ENCODE results near the gene CCBE1. TPM values are rescaled to one million over a fixed set of nuclear protein-coding genes. Genes with fewer than 3 reads are reported as not detected.
A peak's percentile ranks its signal among the peaks of the same experiment; 100 is the strongest.

CCBE1 gene
- polyA plus RNA-seq, 1 of the 3 experiments (the other 2 are of a cell fraction): 5.0 TPM

DNA sequence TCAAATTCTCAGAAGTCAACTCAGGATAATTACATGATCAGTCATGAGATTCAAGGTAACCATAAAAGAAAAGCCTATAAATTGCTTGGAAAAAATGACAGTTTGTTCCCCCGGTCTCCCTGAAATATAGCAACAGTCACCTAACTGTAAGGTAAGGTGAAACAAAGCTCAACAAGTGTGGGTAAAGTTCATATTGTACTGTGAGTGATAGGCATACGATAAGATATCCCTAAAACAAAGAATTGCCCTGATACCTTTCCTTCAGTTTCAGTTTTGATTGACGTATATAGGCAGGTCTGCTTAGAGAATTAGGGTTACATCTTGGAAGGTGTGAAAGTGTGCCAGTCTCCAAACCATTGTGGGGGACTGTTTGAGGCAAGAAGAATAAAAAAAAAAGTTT lies 4.0 kb upstream of the CCBE1 start:
- Histone ChIP-seq H3K4me1 (ENCODE audit: control insufficient read depth in 1 of 2, insufficient read depth in 2 of 2, low read depth in 1 of 2, low read length in 1 of 2) (peaks cover 0 to 16% of the 10 kb centered on the region in 2 experiments; a peak in 2 of 4 replicates), H3K4me2 (no peak overlapping the region), H3K9me2 (no peaks in the 10 kb centered on the region), H3K27ac (ENCODE audit: low read depth in 2 of 2, low read length in 1 of 2) (peak overlapping the region in 1 of 2 experiments; percentile 85; a peak in 1 of 4 replicates), H4K20me1 (ENCODE audit: insufficient read depth) (no peaks in the 10 kb centered on the region), H3F3A (replicated peaks; ENCODE audit: insufficient read depth) (peaks cover 9% of the 10 kb centered on the region), H3K79me2 (ENCODE audit: insufficient read depth) (0 out of 2 replicates have a peak, but pooled peaks cover 3% of the 10 kb centered on the region), H3K36me3 (replicated peaks in 1 of 2; ENCODE audit: control insufficient read depth in 1 of 2, insufficient read depth in 2 of 2, low read length in 1 of 2) (no peaks in the 10 kb centered on the region), H3K4me3 (ENCODE audit: low read depth in 2 of 2, low read length in 1 of 2) (no peak overlapping the region), H3K9ac (no peak overlapping the region), H3K9me3 (no peaks in the 10 kb centered on the region), H3K27me3 (ENCODE audit: insufficient read depth) (no peaks in the 10 kb centered on the region), H2AFZ (ENCODE audit: low read depth) (no peak overlapping the region)
- 92% methylated on average over 3 of the region's 3 CpGs for WGBS (ENCODE audit: low lambda C conversion rate)
- ChIA-PET POLR2A (interaction anchor here (1.2 kb wide), 1 partner anchor 125 kb away, joined by 4 read pairs; no protein-coding TSS in a partner anchor), CTCF (interaction anchor here (1.0 to 2.0 kb wide), 3 partner anchors 11 to 242 kb away, joined by 3 to 7 read pairs (median 3); no protein-coding TSS in a partner anchor)
- DNase-seq: no peak
- TF ChIP-seq FOXJ3 (CRISPR knock-in tag; IDR thresholded peaks at IDR 0.05): no peak
- no peak for TF ChIP-seq ELF1 (IDR thresholded peaks at IDR 0.05)
- TF ChIP-seq, protein P1, sequence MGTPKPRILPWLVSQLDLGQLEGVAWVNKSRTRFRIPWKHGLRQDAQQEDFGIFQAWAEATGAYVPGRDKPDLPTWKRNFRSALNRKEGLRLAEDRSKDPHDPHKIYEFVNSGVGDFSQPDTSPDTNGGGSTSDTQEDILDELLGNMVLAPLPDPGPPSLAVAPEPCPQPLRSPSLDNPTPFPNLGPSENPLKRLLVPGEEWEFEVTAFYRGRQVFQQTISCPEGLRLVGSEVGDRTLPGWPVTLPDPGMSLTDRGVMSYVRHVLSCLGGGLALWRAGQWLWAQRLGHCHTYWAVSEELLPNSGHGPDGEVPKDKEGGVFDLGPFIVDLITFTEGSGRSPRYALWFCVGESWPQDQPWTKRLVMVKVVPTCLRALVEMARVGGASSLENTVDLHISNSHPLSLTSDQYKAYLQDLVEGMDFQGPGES (IDR thresholded peaks at IDR 0.05; ENCODE audit: low read depth, low read length): no peak
- TF ChIP-seq, protein P2, sequence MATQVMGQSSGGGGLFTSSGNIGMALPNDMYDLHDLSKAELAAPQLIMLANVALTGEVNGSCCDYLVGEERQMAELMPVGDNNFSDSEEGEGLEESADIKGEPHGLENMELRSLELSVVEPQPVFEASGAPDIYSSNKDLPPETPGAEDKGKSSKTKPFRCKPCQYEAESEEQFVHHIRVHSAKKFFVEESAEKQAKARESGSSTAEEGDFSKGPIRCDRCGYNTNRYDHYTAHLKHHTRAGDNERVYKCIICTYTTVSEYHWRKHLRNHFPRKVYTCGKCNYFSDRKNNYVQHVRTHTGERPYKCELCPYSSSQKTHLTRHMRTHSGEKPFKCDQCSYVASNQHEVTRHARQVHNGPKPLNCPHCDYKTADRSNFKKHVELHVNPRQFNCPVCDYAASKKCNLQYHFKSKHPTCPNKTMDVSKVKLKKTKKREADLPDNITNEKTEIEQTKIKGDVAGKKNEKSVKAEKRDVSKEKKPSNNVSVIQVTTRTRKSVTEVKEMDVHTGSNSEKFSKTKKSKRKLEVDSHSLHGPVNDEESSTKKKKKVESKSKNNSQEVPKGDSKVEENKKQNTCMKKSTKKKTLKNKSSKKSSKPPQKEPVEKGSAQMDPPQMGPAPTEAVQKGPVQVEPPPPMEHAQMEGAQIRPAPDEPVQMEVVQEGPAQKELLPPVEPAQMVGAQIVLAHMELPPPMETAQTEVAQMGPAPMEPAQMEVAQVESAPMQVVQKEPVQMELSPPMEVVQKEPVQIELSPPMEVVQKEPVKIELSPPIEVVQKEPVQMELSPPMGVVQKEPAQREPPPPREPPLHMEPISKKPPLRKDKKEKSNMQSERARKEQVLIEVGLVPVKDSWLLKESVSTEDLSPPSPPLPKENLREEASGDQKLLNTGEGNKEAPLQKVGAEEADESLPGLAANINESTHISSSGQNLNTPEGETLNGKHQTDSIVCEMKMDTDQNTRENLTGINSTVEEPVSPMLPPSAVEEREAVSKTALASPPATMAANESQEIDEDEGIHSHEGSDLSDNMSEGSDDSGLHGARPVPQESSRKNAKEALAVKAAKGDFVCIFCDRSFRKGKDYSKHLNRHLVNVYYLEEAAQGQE (IDR thresholded peaks at IDR 0.05; ENCODE audit: low read depth, low read length): no peak
- TF ChIP-seq FOXM1 (IDR thresholded peaks at IDR 0.05; ENCODE audit: low read depth): no peak
- TF ChIP-seq, protein P3, sequence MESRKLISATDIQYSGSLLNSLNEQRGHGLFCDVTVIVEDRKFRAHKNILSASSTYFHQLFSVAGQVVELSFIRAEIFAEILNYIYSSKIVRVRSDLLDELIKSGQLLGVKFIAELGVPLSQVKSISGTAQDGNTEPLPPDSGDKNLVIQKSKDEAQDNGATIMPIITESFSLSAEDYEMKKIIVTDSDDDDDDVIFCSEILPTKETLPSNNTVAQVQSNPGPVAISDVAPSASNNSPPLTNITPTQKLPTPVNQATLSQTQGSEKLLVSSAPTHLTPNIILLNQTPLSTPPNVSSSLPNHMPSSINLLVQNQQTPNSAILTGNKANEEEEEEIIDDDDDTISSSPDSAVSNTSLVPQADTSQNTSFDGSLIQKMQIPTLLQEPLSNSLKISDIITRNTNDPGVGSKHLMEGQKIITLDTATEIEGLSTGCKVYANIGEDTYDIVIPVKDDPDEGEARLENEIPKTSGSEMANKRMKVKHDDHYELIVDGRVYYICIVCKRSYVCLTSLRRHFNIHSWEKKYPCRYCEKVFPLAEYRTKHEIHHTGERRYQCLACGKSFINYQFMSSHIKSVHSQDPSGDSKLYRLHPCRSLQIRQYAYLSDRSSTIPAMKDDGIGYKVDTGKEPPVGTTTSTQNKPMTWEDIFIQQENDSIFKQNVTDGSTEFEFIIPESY (IDR thresholded peaks at IDR 0.05; ENCODE audit: borderline replicate concordance, low read depth): no peak
- no peak for TF ChIP-seq GATA2 (CRISPR knock-in tag; IDR thresholded peaks at IDR 0.05)
- TF ChIP-seq RAD21 (IDR thresholded peaks at IDR 0.05; ENCODE audit: low read length): no peak
- TF ChIP-seq CHD2 (IDR thresholded peaks at IDR 0.05; ENCODE audit: low read length, partially characterized antibody): no peak
- TF ChIP-seq SIN3A (IDR thresholded peaks at IDR 0.05; ENCODE audit: borderline replicate concordance, low read depth, low read length): no peak
- TF ChIP-seq YY1 (IDR thresholded peaks at IDR 0.05; ENCODE audit: low read depth): no peak
- TF ChIP-seq TAF1 (IDR thresholded peaks at IDR 0.05; ENCODE audit: borderline replicate concordance, low read depth, low read length): no peak
- TF ChIP-seq JUND (IDR thresholded peaks at IDR 0.05): no peak
- TF ChIP-seq, protein P4, sequence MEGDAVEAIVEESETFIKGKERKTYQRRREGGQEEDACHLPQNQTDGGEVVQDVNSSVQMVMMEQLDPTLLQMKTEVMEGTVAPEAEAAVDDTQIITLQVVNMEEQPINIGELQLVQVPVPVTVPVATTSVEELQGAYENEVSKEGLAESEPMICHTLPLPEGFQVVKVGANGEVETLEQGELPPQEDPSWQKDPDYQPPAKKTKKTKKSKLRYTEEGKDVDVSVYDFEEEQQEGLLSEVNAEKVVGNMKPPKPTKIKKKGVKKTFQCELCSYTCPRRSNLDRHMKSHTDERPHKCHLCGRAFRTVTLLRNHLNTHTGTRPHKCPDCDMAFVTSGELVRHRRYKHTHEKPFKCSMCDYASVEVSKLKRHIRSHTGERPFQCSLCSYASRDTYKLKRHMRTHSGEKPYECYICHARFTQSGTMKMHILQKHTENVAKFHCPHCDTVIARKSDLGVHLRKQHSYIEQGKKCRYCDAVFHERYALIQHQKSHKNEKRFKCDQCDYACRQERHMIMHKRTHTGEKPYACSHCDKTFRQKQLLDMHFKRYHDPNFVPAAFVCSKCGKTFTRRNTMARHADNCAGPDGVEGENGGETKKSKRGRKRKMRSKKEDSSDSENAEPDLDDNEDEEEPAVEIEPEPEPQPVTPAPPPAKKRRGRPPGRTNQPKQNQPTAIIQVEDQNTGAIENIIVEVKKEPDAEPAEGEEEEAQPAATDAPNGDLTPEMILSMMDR (IDR thresholded peaks at IDR 0.05): no peak
- no peak for TF ChIP-seq FOSL2 (IDR thresholded peaks at IDR 0.05; ENCODE audit: borderline replicate concordance, low read depth)
- TF ChIP-seq RXRA (IDR thresholded peaks at IDR 0.05; ENCODE audit: borderline replicate concordance, low read depth): no peak
- TF ChIP-seq SMC3 (IDR thresholded peaks at IDR 0.05; ENCODE audit: low read depth, low read length): no peak
